ENCODE data around the gene CCDC136. TPM values are rescaled to one million over a fixed set of nuclear protein-coding genes. Genes with fewer than 3 reads are reported as not detected.

CCDC136 gene
- total RNA-seq, 1 donor from 2014 or later, result 17.9 TPM

DNA sequence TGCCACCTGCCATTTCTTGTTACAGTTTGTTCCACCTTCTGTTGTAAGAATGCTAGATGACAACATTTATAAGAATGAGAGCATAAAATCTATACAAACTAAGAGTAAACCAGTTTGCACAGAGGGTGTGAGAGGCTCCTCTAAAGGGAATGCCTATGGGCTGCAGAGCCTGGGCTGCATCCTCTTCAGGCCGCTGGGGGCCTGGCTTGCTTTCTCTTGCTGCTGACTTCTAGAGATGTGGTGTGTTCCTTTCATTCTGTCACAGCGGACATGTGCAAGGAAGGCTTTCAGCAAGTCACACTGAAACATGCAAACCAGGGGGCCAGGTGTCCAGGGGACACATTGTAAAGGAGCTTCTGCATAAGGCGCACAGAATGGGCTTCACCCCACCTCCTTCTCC lies 63.8 kb downstream of the CCDC136 start:
- H3K4me1 ChIP-seq, result peaks cover 30% of the 10 kb centered on the region
- H3K9me3 ChIP-seq, result no peaks in the 10 kb centered on the region
- no peak for TF ChIP-seq CTCF (IDR thresholded peaks at IDR 0.05)
- TF ChIP-seq POLR2A (IDR thresholded peaks at IDR 0.05), result no peak
- no peak for TF ChIP-seq POLR2AphosphoS5 (IDR thresholded peaks at IDR 0.05; ENCODE audit: insufficient read depth in 1 of 2, low read depth in 1 of 2)
- H3K27ac ChIP-seq, result no peak overlapping the region
- intact Hi-C loops (cut with DNase I), result no loop called here
- H3K36me3 ChIP-seq, result peaks cover 0 to 18% of the 10 kb centered on the region in 2 donors
- no peaks in the 10 kb centered on the region for H3K27me3 ChIP-seq
- no peak overlapping the region for H3K4me3 ChIP-seq
- no peak for DNase-seq (ENCODE audit: extremely low spot score in 2 of 2)

GRCh38 chr7:128856001-128856718 lies 64.4 kb downstream of the CCDC136 start:
- Histone ChIP-seq H3K4me3 (no peak overlapping the region), H3K9me3 (no peaks in the 10 kb centered on the region), H3K27me3 (no peaks in the 10 kb centered on the region), H3K4me1 (peaks cover 33% of the 10 kb centered on the region), H3K27ac (no peak overlapping the region), H3K36me3 (peaks cover 0 to 16% of the 10 kb centered on the region in 2 donors)
- TF ChIP-seq POLR2A (IDR thresholded peaks at IDR 0.05) (no peak), CTCF (IDR thresholded peaks at IDR 0.05) (no peak), POLR2AphosphoS5 (IDR thresholded peaks at IDR 0.05; ENCODE audit: insufficient read depth in 1 of 2, low read depth in 1 of 2) (no peak)
- DNase-seq (ENCODE audit: extremely low spot score in 2 of 2), result no peak
- intact Hi-C loops (cut with DNase I), result no loop called here

DNA sequence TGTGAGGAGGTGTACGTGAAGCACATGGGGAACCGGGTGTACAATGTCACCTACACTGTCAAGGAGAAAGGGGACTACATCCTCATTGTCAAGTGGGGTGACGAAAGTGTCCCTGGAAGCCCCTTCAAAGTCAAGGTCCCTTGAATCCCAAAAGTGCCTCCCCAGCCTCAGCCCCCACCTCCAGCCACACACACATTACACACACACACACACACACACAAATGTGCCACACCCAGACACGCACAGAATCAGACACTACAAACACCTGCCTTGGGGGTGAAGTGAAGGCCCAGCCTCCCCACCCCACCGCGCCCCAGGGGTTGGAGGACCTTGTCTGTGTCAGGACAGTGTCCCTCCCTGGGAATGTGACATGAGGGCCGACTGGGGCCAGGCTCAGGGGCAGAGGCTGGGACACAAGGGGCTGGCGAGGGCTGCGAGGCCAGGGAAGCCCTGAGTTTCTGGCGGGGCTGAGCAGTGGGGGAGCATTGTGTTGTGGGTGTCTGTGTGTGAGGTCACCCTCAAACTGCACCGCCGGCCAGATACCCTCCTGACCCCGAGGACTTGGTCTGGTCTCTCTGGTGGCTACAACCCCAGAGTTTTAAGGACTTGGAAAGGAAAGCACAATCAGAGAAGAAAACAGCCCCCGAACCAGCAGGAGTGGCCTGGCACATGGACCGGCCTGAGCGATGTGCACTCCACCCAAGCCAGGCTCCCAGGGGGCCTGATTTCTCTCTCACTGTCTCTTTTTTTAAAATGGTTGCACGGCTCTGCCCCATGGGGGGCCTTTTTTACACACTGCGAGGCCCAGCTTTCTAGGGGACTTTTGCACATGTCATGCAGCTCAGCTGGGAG lies 66.8 kb downstream of the CCDC136 start:
- H3K27ac ChIP-seq, result peak overlapping the region; percentile 86
- peaks cover 46% of the 10 kb centered on the region for H3K4me1 ChIP-seq
- no peak for TF ChIP-seq CTCF (IDR thresholded peaks at IDR 0.05)
- no peak for TF ChIP-seq POLR2AphosphoS5 (IDR thresholded peaks at IDR 0.05; ENCODE audit: insufficient read depth in 1 of 2, low read depth in 1 of 2)
- no peak for TF ChIP-seq POLR2A (IDR thresholded peaks at IDR 0.05)
- H3K27me3 ChIP-seq, result no peaks in the 10 kb centered on the region
- no peak overlapping the region for H3K4me3 ChIP-seq
- no peaks in the 10 kb centered on the region for H3K9me3 ChIP-seq
- H3K36me3 ChIP-seq, result no peaks in the 10 kb centered on the region
- no peak for DNase-seq (ENCODE audit: extremely low spot score in 2 of 2)
- intact Hi-C loops (cut with DNase I), result no loop called here

DNA sequence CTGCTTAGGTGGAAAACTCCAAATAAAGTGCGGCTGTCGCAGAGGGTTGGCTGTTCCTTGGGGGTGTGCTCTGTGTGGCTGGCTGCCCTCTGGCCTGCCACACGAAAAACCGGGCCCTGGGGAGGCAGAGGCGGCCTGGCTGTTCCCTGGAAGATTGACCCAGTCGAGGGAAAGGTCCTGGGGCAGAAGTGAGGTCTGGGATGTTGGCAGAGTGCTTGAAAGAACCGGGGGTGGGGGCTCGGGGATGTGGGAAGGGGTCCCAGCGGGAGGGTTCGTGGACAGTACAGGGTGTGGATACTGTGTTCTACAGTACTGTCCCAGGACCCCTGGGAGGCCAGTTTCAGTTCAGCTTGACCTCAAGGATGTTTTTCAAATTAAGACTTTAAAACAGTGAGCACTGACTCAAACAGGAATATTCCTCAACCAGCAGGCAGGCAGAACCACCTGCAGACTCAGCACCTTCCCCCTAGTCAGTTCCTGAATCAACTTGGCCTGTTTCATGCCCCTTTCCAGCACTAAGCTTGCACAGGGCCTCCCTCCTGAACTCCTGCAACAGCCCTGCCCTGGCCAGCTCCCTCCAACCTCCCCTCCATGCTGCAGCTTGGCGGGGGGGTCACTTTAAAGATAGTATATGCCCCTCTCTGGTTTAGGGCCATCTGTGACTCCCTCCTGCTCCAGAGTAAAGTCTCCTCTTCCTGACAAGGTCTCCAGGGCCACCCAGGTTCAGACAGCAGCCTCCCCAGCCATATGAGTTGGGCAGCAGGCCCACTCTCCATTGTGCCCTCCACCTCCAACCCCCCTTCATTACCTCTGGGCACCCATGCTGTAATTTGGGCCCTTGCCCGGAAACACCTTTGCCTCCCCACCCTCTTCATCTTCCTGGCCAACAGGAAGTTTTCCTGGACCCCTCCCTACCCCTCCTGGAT lies 67.7 kb downstream of the CCDC136 start:
- Histone ChIP-seq H3K9me3 (no peaks in the 10 kb centered on the region), H3K27ac (peak overlapping the region; percentile 86), H3K27me3 (no peaks in the 10 kb centered on the region), H3K4me1 (peaks cover 55% of the 10 kb centered on the region), H3K36me3 (no peaks in the 10 kb centered on the region), H3K4me3 (no peak overlapping the region)
- no peak for DNase-seq (ENCODE audit: extremely low spot score in 2 of 2)
- TF ChIP-seq POLR2A (IDR thresholded peaks at IDR 0.05) (no peak), CTCF (IDR thresholded peaks at IDR 0.05) (no peak), POLR2AphosphoS5 (IDR thresholded peaks at IDR 0.05; ENCODE audit: insufficient read depth in 1 of 2, low read depth in 1 of 2) (no peak)
- intact Hi-C loops (cut with DNase I), result loop anchor here (10.0 kb wide), 1 partner anchor 125 kb away; the partner anchor contains the start of gene CALU
